Small intestine (tissue), 7 donors: ENCODE data around the gene BUD31. TPM values are rescaled to one million over a fixed set of nuclear protein-coding genes. Genes with fewer than 3 reads are reported as not detected.

ENCODE experiments used
- DNase-seq, 2 donors: peaks; one replicate each; pipeline versions ENCODE4 v3.0.0 to v3.0.0-alpha.2; 2013
- FAIRE-seq: peaks from 2 replicates; lab custom pipeline; 2012; peaks lifted over from hg19 to GRCh38; lab: Jason Lieb, UNC
- H3K27ac ChIP-seq, 3 donors: one replicate each; pipeline ENCODE4 v1.5.1; 2013; ENCODE audit warnings: low read length in 2 of 3, mild to moderate bottlenecking in 2 of 3, control low read depth in 1 of 3, inconsistent platforms in 1 of 3, low read depth in 1 of 3, moderate library complexity in 1 of 3
- H3K27me3 ChIP-seq, 3 donors: one replicate each; pipeline ENCODE4 v1.6.1; 2013; ENCODE audit warnings: low read length in 3 of 3, inconsistent platforms in 1 of 3; ENCODE audit not compliant: control insufficient read depth in 3 of 3, insufficient read depth in 3 of 3
- H3K36me3 ChIP-seq, 3 donors: one replicate each; pipeline ENCODE4 v1.6.1; 2013; ENCODE audit warnings: low read length in 3 of 3, inconsistent platforms in 1 of 3, low read depth in 1 of 3, mild to moderate bottlenecking in 1 of 3, moderate library complexity in 1 of 3; ENCODE audit not compliant: control insufficient read depth in 3 of 3, insufficient read depth in 2 of 3
- H3K4me1 ChIP-seq, 3 donors: one replicate each; pipeline ENCODE4 v1.6.1; 2013; ENCODE audit warnings: low read length in 2 of 3, inconsistent platforms in 1 of 3, low read depth in 1 of 3, mild to moderate bottlenecking in 1 of 3, moderate library complexity in 1 of 3; ENCODE audit not compliant: control insufficient read depth in 3 of 3, insufficient read depth in 2 of 3
- H3K4me3 ChIP-seq, 3 donors: one replicate each; pipeline ENCODE4 v1.5.1; 2013; ENCODE audit warnings: low read length in 3 of 3, control low read depth in 1 of 3, inconsistent platforms in 1 of 3, low read depth in 1 of 3, mild to moderate bottlenecking in 1 of 3, moderate library complexity in 1 of 3
- H3K9me3 ChIP-seq, 2 donors: one replicate each; pipeline ENCODE4 v1.6.1; 2013; ENCODE audit warnings: low read depth in 1 of 2, low read length in 1 of 2; ENCODE audit not compliant: control insufficient read depth in 2 of 2, insufficient read depth in 1 of 2
- WGBS, 3 donors: extraction: QIAGEN DNeasy Blood & Tissue Kit; methylation state at CpG; one replicate each; pipeline ENCODE4 v1.1.7; 2013; 5-methylcytosine and 5-hydroxymethylcytosine counted together
- polyA plus RNA-seq, 4 donors: library from polyadenylated mRNA; stranded (reverse) in 3 of 4; unstranded in 1 of 4; fragments of 200-250 nt in 3 of 4; fragments of 120-200 nt in 1 of 4; gene quantifications; one replicate each; pipeline versions ENCODE4 v1.2.1 to v1.2.3, GENCODE V29; 2013
- donor health status: healthy with polysubstance abuse.
- donor health status: control.
- donor health status: control.
- donor health status: Bipolar disorder and iron deficiency.
- donor health status: healthy.

Gene BUD31
- polyA plus RNA-seq, 4 donors: 71.9 to 166 (median 132) TPM

GRCh38 chr7:99461221-99461620, 52.5 kb downstream of the BUD31 start:
- Histone ChIP-seq H3K4me1 (peaks cover 0 to 10% (median 5%) of the 10 kb centered on the region in 3 donors), H3K36me3 (peaks cover 16 to 70% (median 21%) of the 10 kb centered on the region in 3 donors), H3K27me3 (no peaks in the 10 kb centered on the region), H3K27ac (no peak overlapping the region), H3K4me3 (no peak overlapping the region), H3K9me3 (no peaks in the 10 kb centered on the region)
- FAIRE-seq (no peak), DNase-seq (no peak)
- 77 to 85% (median 80%) methylated on average over 2 of the region's 2 CpGs for WGBS, 3 donors

- Histone ChIP-seq H3K9me3 (no peaks in the 10 kb centered on the region), H3K27ac (peak overlapping the region; percentile 86 to 99 (median 92)), H3K4me1 (peaks cover 0 to 10% (median 5%) of the 10 kb centered on the region in 3 donors), H3K27me3 (peaks cover 0 to 3% (median 0%) of the 10 kb centered on the region in 3 donors), H3K4me3 (peak overlapping the region; percentile 61 to 96 (median 80)), H3K36me3 (peaks cover 2 to 33% (median 9%) of the 10 kb centered on the region in 3 donors)
- DNase-seq (peak in 1 of 2 donors; percentile 49), FAIRE-seq (no peak)
- WGBS, 3 donors: 1 to 5% (median 3%) methylated on average over 9 of the region's 9 CpGs
These were observed 56.6 kb downstream of the BUD31 start for GRCh38 chr7:99465421-99465768.

- 87 to 94% (median 90%) methylated on average over 29 of the region's 29 CpGs for WGBS, 3 donors
- H3K36me3 ChIP-seq: peaks cover 0 to 15% (median 6%) of the 10 kb centered on the region in 3 donors
- peaks cover 0 to 3% (median 0%) of the 10 kb centered on the region in 3 donors for H3K27me3 ChIP-seq
- H3K9me3 ChIP-seq: no peaks in the 10 kb centered on the region
- DNase-seq (no peak), FAIRE-seq (no peak)
- no peak overlapping the region for H3K4me3 ChIP-seq
- no peak overlapping the region for H3K27ac ChIP-seq
- H3K4me1 ChIP-seq: peaks cover 0 to 10% (median 5%) of the 10 kb centered on the region in 3 donors
These were observed 59.7 kb downstream of the BUD31 start for GRCh38 chr7:99468336-99468918.

Other genes starting within 250 kb of the BUD31 start
- under 1 TPM in 3 of 4 donors, not detected in 1; 0.04 to 0.54 (median 0.30) TPM for gene KPNA7, start 200.9 kb upstream of the BUD31 start, polyA plus RNA-seq
- under 1 TPM in 2 of 4 donors, not detected in 2; 0.01 to 0.07 TPM for gene MYH16, start 136.1 kb upstream of the BUD31 start, polyA plus RNA-seq
- gene ARPC1A, start 83.1 kb upstream of the BUD31 start, polyA plus RNA-seq: 100 to 1,000 TPM; 194 to 407 (median 263) TPM
- gene ARPC1B, start 34.2 kb upstream of the BUD31 start, polyA plus RNA-seq: 100 to 1,000 TPM in 3 of 4 donors, 10 to 100 TPM in 1; 77.9 to 358 (median 316) TPM
- gene PDAP1, start 372 bp upstream of the BUD31 start, polyA plus RNA-seq: 100 to 1,000 TPM in 3 of 4 donors, 10 to 100 TPM in 1; 94.7 to 212 (median 110) TPM
- 1 to 10 TPM; 2.7 to 4.8 (median 3.9) TPM for gene PTCD1, start 29.8 kb downstream of the BUD31 start, polyA plus RNA-seq
- gene CPSF4, start 30.0 kb downstream of the BUD31 start, polyA plus RNA-seq: 10 to 100 TPM; 24.4 to 28.3 (median 26.4) TPM
- gene ATP5MF, start 57.2 kb downstream of the BUD31 start, polyA plus RNA-seq: 1,000 to 10,000 TPM in 3 of 4 donors, 100 to 1,000 TPM in 1; 363 to 3,068 (median 1,492) TPM
- gene ZNF789, start 63.9 kb downstream of the BUD31 start, polyA plus RNA-seq: 10 to 100 TPM in 3 of 4 donors, 1 to 10 TPM in 1; 9.7 to 48.1 (median 18.6) TPM
- gene ZNF394, start 91.3 kb downstream of the BUD31 start, polyA plus RNA-seq: 10 to 100 TPM; 17.4 to 30.0 (median 23.6) TPM
- gene ZKSCAN5, start 95.7 kb downstream of the BUD31 start, polyA plus RNA-seq: 1 to 10 TPM; 3.8 to 7.9 (median 4.4) TPM
- gene FAM200A, start 143.1 kb downstream of the BUD31 start, polyA plus RNA-seq: 10 to 100 TPM in 1 of 4 donors, 1 to 10 TPM in 3; 2.2 to 10.6 (median 3.9) TPM
- 10 to 100 TPM; 33.7 to 73.7 (median 52.5) TPM for gene ZNF655, start 149.7 kb downstream of the BUD31 start, polyA plus RNA-seq
- gene TMEM225B, start 189.3 kb downstream of the BUD31 start, polyA plus RNA-seq: under 1 TPM in 2 of 4 donors, not detected in 2; 0.45 to 0.93 TPM
- gene ZSCAN25, start 208.0 kb downstream of the BUD31 start, polyA plus RNA-seq: 10 to 100 TPM in 1 of 4 donors, 1 to 10 TPM in 3; 4.5 to 14.4 (median 5.1) TPM